ENCODE results near the gene SLC26A2. TPM values are rescaled to one million over a fixed set of nuclear protein-coding genes. Genes with fewer than 3 reads are reported as not detected.
"Not testable (repeated sequence)": the region's sequence is repeated elsewhere in the genome, so short reads cannot be mapped to it uniquely, and the experiment has no call there.

Gene SLC26A2
- total RNA-seq, 1 experiment from 2014 or later, result 43.9 TPM

- Histone ChIP-seq H3K27me3 (replicated peaks; ENCODE audit: control insufficient read depth, insufficient read depth, low read length) (no peaks in the 10 kb centered on the region), H3K9me3 (no peaks in the 10 kb centered on the region), H3K4me3 (ENCODE audit: low read depth, low read length) (no peak overlapping the region), H3K36me3 (ENCODE audit: control insufficient read depth, insufficient read depth, low read length) (no peaks in the 10 kb centered on the region), H3K4me1 (peaks cover 82% of the 10 kb centered on the region)
- Mint-ChIP-seq H3K27me3 (ENCODE audit: insufficient read depth, unreplicated experiment) (no peaks in the 10 kb centered on the region), H3K36me3 (ENCODE audit: insufficient read depth, unreplicated experiment) (peaks cover 13% of the 10 kb centered on the region), H3K4me1 (ENCODE audit: low read depth, unreplicated experiment) (peaks cover 70% of the 10 kb centered on the region), H3K27ac (ENCODE audit: unreplicated experiment) (peak overlapping the region; percentile 87), H3K4me3 (ENCODE audit: unreplicated experiment) (peak overlapping the region; percentile 53), H3K9me3 (ENCODE audit: unreplicated experiment) (no peaks in the 10 kb centered on the region)
- no peak for TF ChIP-seq CTCF (IDR thresholded peaks at IDR 0.05; ENCODE audit: insufficient read depth in 1 of 2, low read depth in 1 of 2, low read length in 1 of 2, severe bottlenecking in 1 of 2, unreplicated experiment in 1 of 2)
- no peak for DNase-seq
- CTCF ChIA-PET, result interaction anchor here (0.6 kb wide), 1 partner anchor 76 kb away, joined by 3 read pairs; no protein-coding TSS in a partner anchor
- POLR2A ChIA-PET, result no interaction called here
- intact Hi-C loops (cut with micrococcal nuclease; ENCODE audit: unreplicated experiment), result loop anchor here (1.0 to 2.0 kb wide), 3 partner anchors 19 to 54 kb away; partner anchors contain the start of gene SLC26A2
- BruUV-seq (replicated peaks), result no TSS peak
Observed at GRCh38 chr5:149941795-149942194, 18.8 kb upstream of the SLC26A2 start.

GRCh38 chr5:149942199-149942598, 18.4 kb upstream of the SLC26A2 start:
- Mint-ChIP-seq H3K4me1 (ENCODE audit: low read depth, unreplicated experiment) (peaks cover 66% of the 10 kb centered on the region), H3K9me3 (ENCODE audit: unreplicated experiment) (no peaks in the 10 kb centered on the region), H3K4me3 (ENCODE audit: unreplicated experiment) (peak overlapping the region; percentile 53), H3K36me3 (ENCODE audit: insufficient read depth, unreplicated experiment) (peaks cover 13% of the 10 kb centered on the region), H3K27ac (ENCODE audit: unreplicated experiment) (peak overlapping the region; percentile 87), H3K27me3 (ENCODE audit: insufficient read depth, unreplicated experiment) (no peaks in the 10 kb centered on the region)
- DNase-seq, result no peak
- TF ChIP-seq CTCF (IDR thresholded peaks at IDR 0.05; ENCODE audit: insufficient read depth in 1 of 2, low read depth in 1 of 2, low read length in 1 of 2, severe bottlenecking in 1 of 2, unreplicated experiment in 1 of 2), result peak in 1 of 2 experiments; percentile 19
- Histone ChIP-seq H3K36me3 (ENCODE audit: control insufficient read depth, insufficient read depth, low read length) (no peaks in the 10 kb centered on the region), H3K4me3 (ENCODE audit: low read depth, low read length) (no peak overlapping the region), H3K9me3 (no peaks in the 10 kb centered on the region), H3K27me3 (replicated peaks; ENCODE audit: control insufficient read depth, insufficient read depth, low read length) (no peaks in the 10 kb centered on the region), H3K4me1 (peaks cover 84% of the 10 kb centered on the region)
- BruUV-seq (replicated peaks), result TSS peak; percentile 82
- ChIA-PET POLR2A (no interaction called here), CTCF (interaction anchor here (0.6 kb wide), 1 partner anchor 77 kb away, joined by 3 read pairs; no protein-coding TSS in a partner anchor)
- intact Hi-C loops (cut with micrococcal nuclease; ENCODE audit: unreplicated experiment), result loop anchor here (1.0 to 2.0 kb wide), 3 partner anchors 18 to 55 kb away; partner anchors contain the start of gene SLC26A2

- H3K4me3 ChIP-seq (ENCODE audit: low read depth, low read length); H3K36me3 ChIP-seq (ENCODE audit: control insufficient read depth, insufficient read depth, low read length); H3K27me3 ChIP-seq (replicated peaks; ENCODE audit: control insufficient read depth, insufficient read depth, low read length); BruUV-seq (replicated peaks); POLR2A ChIA-PET; H3K9me3 Mint-ChIP-seq (ENCODE audit: unreplicated experiment); CTCF ChIA-PET; H3K27me3 Mint-ChIP-seq (ENCODE audit: insufficient read depth, unreplicated experiment); H3K9me3 ChIP-seq: not testable (repeated sequence)
- intact Hi-C loops (cut with micrococcal nuclease; ENCODE audit: unreplicated experiment), result loop anchor here (1.0 to 2.0 kb wide), 3 partner anchors 18 to 55 kb away; partner anchors contain the start of gene SLC26A2
- peaks cover 84% of the 10 kb centered on the region for H3K4me1 ChIP-seq
- H3K27ac Mint-ChIP-seq (ENCODE audit: unreplicated experiment), result peak overlapping the region; percentile 87
- DNase-seq, result peak; percentile 81 to 92
- H3K4me1 Mint-ChIP-seq (ENCODE audit: low read depth, unreplicated experiment), result peaks cover 62% of the 10 kb centered on the region
- peaks cover 13% of the 10 kb centered on the region for H3K36me3 Mint-ChIP-seq (ENCODE audit: insufficient read depth, unreplicated experiment)
- peak overlapping the region; percentile 53 for H3K4me3 Mint-ChIP-seq (ENCODE audit: unreplicated experiment)
Observed at GRCh38 chr5:149942741-149943169, 17.8 kb upstream of the SLC26A2 start.

- peaks cover 13% of the 10 kb centered on the region for H3K36me3 Mint-ChIP-seq (ENCODE audit: insufficient read depth, unreplicated experiment)
- TSS peak; percentile 30 for BruUV-seq (replicated peaks)
- H3K9me3 Mint-ChIP-seq (ENCODE audit: unreplicated experiment); H3K27me3 ChIP-seq (replicated peaks; ENCODE audit: control insufficient read depth, insufficient read depth, low read length); CTCF ChIA-PET; H3K36me3 ChIP-seq (ENCODE audit: control insufficient read depth, insufficient read depth, low read length); H3K4me3 ChIP-seq (ENCODE audit: low read depth, low read length); H3K27me3 Mint-ChIP-seq (ENCODE audit: insufficient read depth, unreplicated experiment); DNase-seq; POLR2A ChIA-PET; H3K9me3 ChIP-seq: not testable (repeated sequence)
- intact Hi-C loops (cut with micrococcal nuclease; ENCODE audit: unreplicated experiment), result loop anchor here (2.0 kb wide), 1 partner anchor 47 kb away; no protein-coding TSS in a partner anchor
- H3K4me1 ChIP-seq, result peaks cover 82% of the 10 kb centered on the region
- peak overlapping the region; percentile 87 for H3K27ac Mint-ChIP-seq (ENCODE audit: unreplicated experiment)
- H3K4me1 Mint-ChIP-seq (ENCODE audit: low read depth, unreplicated experiment), result peaks cover 58% of the 10 kb centered on the region
- peak overlapping the region; percentile 53 for H3K4me3 Mint-ChIP-seq (ENCODE audit: unreplicated experiment)
Observed at GRCh38 chr5:149943177-149943949, 17.2 kb upstream of the SLC26A2 start.

All from Caco-2 (cell line).